ENCODE data around the gene PTK6.
A peak's percentile ranks its signal among the peaks of the same experiment; 100 is the strongest.
"Not testable (repeated sequence)": the region's sequence is repeated elsewhere in the genome, so short reads cannot be mapped to it uniquely, and the experiment has no call there.

Gene PTK6

GRCh38 chr20:63520934-63521601 lies 16.1 kb downstream of the PTK6 start:
- Mint-ChIP-seq H3K4me3 (peak overlapping the region; percentile 86), H3K9me3 (peaks cover 5% of the 10 kb centered on the region), H3K27ac (peak overlapping the region; percentile 85), H3K4me1 (peaks cover 35% of the 10 kb centered on the region), H3K27me3 (peaks cover 9% of the 10 kb centered on the region), H3K36me3 (peaks cover 23% of the 10 kb centered on the region)
- ATAC-seq, result peak; percentile 77

GRCh38 chr20:63520504-63520933 lies 16.7 kb downstream of the PTK6 start, which contains the start of gene PPDPF:
PPDPF (plus strand) TSS chr20:63520765; CDS start chr20:63521309, 544 bp downstream.
- H3K9me3 Mint-ChIP-seq, result peaks cover 5% of the 10 kb centered on the region
- H3K4me3 Mint-ChIP-seq, result peak within 1 kb of the TSS; percentile 86
- peak within 1 kb of the TSS; percentile 85 for H3K27ac Mint-ChIP-seq

GRCh38 chr20:63519668-63520503 lies 17.3 kb downstream of the PTK6 start:
- peak overlapping the region; percentile 85 for H3K27ac Mint-ChIP-seq

More at GRCh38 chr20:63520504-63520933, 16.7 kb downstream of the PTK6 start, which contains the start of gene PPDPF:
- Mint-ChIP-seq H3K27me3 (peaks cover 9% of the 10 kb centered on the region), H3K36me3 (peaks cover 23% of the 10 kb centered on the region), H3K4me1 (peaks cover 29% of the 10 kb centered on the region)
- ATAC-seq, result peak; percentile 89

DNA sequence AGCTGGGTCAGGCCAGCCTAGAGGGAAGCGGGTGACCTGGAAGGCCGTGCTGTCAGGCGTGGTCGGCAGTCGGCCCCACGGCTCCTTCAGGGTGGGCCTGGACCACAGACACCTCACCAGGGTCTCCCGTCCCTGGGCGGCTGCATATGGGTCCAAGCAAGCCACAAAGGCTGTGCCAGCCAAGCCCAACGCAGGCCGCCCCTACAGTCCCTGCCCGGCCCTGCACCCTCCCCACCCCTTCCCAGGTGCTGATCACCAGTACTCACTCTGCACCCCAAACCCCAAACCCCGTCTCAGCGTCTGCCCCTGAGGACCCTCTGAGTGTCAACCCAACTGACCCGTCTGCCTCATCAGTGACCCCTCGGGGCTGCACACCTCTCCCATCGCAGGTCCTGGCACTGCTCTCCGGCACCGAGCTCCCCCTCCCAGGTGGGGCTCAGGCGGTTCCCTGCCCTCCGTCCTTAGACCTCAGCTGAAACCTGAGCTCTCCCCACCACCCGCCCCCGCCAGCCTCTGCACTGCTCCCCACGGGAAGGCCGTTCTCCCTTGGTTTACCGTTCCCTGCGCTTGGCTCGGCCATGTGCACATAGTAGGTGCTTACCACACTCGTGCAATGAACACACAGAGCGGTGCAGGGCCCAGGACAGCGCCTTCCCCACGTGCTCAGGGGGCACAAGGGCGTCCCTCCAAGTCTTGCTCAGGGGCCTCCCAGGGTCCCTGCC lies 18.1 kb downstream of the PTK6 start:
- Mint-ChIP-seq H3K4me3 (peak overlapping the region; percentile 78), H3K4me1 (peaks cover 18% of the 10 kb centered on the region), H3K36me3 (peaks cover 22% of the 10 kb centered on the region), H3K27me3 (peaks cover 9% of the 10 kb centered on the region), H3K27ac (peak overlapping the region; percentile 85), H3K9me3 (peaks cover 7% of the 10 kb centered on the region)
- no peak for ATAC-seq

More at GRCh38 chr20:63519668-63520503, 17.3 kb downstream of the PTK6 start:
- peaks cover 23% of the 10 kb centered on the region for H3K36me3 Mint-ChIP-seq
- H3K9me3 Mint-ChIP-seq, result peaks cover 5% of the 10 kb centered on the region
- peak; percentile 68 for ATAC-seq
- peaks cover 9% of the 10 kb centered on the region for H3K27me3 Mint-ChIP-seq
- H3K4me3 Mint-ChIP-seq, result peak overlapping the region; percentile 78
- H3K4me1 Mint-ChIP-seq, result peaks cover 26% of the 10 kb centered on the region

GRCh38 chr20:63518351-63518861 lies 18.8 kb downstream of the PTK6 start:
- Mint-ChIP-seq H3K4me3 (no peak overlapping the region), H3K4me1 (peaks cover 17% of the 10 kb centered on the region)

DNA sequence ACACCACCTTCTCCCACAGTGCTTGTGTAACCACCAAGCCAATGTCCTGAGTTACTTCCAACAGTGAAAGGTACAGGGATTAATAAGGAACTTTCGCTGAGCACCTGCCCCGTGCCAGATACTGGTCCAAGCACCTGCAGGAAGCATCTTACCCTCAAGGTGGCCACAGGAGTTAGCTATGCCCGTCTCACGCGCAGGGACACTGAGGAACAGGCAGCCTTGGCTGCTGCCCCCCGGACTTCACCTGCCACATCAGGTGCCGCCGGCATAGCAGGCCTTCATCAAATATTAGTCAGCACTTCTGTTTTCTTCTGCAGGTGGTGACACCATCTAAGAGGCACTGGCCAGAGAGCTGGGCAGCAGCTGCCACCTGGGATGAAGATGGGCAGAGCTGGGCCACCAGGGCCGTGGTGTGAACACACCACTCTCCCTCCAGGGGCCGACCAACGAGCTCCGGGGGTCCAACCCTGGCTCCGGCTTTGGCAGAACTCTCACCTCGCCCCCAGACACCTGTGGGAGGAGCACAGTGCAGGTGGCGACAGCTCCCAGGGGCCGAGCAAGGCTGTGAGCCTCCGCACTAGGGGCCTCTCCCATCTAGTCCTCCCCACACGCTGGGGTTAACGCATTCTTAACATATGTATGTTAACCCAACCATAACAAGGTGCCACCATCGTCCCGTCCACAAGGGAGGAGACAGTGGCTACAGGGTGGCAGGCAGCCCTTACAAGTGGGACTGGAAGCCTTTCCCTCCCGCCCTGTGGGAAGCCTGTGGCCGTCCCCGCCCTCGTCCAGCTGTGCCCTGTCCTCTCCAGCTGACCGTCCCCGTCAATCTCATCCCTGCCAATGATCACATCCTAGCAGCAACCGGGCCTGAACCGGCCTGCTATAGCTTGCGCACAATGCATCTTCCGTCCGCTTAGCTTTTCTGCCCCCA lies 19.5 kb downstream of the PTK6 start:
- Mint-ChIP-seq H3K27me3 (peaks cover 21% of the 10 kb centered on the region), H3K27ac (no peak overlapping the region), H3K36me3 (peaks cover 8% of the 10 kb centered on the region), H3K9me3 (peaks cover 4% of the 10 kb centered on the region), H3K4me3 (no peak overlapping the region), H3K4me1 (peaks cover 13% of the 10 kb centered on the region)
- ATAC-seq, result no peak

More at GRCh38 chr20:63518351-63518861, 18.8 kb downstream of the PTK6 start:
- peaks cover 5% of the 10 kb centered on the region for H3K9me3 Mint-ChIP-seq
- peaks cover 15% of the 10 kb centered on the region for H3K36me3 Mint-ChIP-seq
- peaks cover 14% of the 10 kb centered on the region for H3K27me3 Mint-ChIP-seq
- no peak for ATAC-seq
- H3K27ac Mint-ChIP-seq, result no peak overlapping the region

DNA sequence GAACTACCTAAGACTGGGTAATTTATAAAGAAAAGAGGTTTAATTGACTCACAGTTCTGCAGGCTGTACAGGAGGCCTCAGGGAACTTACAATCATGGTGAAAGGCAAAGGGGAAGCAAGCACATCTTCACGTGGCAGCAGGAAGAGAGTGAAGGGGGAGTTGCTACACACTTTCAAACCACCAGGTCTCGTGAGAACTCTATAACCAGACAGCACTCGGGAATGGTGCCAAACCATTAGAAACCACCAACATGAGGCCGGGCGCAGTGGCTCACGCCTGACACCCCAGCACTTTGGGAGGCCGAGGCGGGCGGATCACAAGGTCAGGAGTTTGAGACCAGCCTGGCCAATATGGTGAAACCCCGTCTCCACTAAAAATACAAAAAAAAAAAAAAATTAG lies 22.7 kb downstream of the PTK6 start:
- H3K27me3 Mint-ChIP-seq, result peaks cover 41% of the 10 kb centered on the region
- H3K4me3 Mint-ChIP-seq, ATAC-seq, H3K27ac Mint-ChIP-seq, H3K36me3 Mint-ChIP-seq, H3K9me3 Mint-ChIP-seq, H3K4me1 Mint-ChIP-seq: not testable (repeated sequence)

DNA sequence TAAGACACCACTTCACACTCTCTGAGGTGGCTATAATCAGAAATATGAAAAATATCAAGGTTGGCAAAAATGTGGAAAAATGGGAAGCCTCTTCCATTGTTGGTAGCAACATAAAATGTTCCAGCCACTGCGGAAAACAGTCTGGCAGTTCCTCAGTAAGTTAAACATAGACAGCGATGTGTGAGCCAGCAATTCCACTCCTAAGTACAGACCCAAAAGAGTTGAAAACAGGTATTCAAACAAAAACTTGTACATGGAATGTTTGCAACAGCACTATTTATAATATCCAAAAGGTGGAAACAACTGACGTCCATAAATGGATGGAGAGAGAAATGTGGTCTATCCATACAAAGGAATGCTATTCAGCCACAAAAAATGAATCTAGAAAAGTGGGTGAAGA lies 24.0 kb downstream of the PTK6 start:
- H3K4me3 Mint-ChIP-seq, result no peak overlapping the region
- no peak for ATAC-seq
- H3K9me3 Mint-ChIP-seq, result peaks cover 3% of the 10 kb centered on the region
- H3K36me3 Mint-ChIP-seq, result no peaks in the 10 kb centered on the region
- H3K27ac Mint-ChIP-seq, result no peak overlapping the region
- no peaks in the 10 kb centered on the region for H3K4me1 Mint-ChIP-seq
- peaks cover 52% of the 10 kb centered on the region for H3K27me3 Mint-ChIP-seq

DNA sequence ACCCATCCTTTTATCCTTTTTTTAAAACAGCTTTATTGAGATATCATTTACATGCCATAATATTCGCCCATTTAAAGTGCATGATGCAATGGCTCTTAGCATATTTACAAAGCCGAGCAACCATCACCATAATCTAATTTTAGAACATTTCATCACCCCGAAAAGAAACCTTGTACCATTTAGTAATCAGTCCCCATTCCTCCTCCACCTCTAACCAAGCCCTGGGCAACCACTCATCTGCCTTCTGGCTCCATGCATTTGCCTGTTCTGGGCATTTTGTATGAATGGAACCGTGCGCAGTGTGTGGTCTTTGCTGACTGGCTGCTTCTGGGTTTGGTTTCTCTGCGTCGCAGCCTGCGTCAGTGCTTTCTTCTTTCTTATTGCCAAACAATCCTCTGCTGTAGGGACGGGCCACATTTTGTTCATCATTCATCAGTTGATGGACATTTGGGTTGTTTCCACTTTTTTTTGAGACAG lies 28.1 kb downstream of the PTK6 start:
- peaks cover 4% of the 10 kb centered on the region for H3K9me3 Mint-ChIP-seq
- ATAC-seq, result no peak
- H3K4me3 Mint-ChIP-seq, result no peak overlapping the region
- peaks cover 71% of the 10 kb centered on the region for H3K27me3 Mint-ChIP-seq
- no peak overlapping the region for H3K27ac Mint-ChIP-seq
- H3K36me3 Mint-ChIP-seq, result no peaks in the 10 kb centered on the region
- H3K4me1 Mint-ChIP-seq, result no peaks in the 10 kb centered on the region

DNA sequence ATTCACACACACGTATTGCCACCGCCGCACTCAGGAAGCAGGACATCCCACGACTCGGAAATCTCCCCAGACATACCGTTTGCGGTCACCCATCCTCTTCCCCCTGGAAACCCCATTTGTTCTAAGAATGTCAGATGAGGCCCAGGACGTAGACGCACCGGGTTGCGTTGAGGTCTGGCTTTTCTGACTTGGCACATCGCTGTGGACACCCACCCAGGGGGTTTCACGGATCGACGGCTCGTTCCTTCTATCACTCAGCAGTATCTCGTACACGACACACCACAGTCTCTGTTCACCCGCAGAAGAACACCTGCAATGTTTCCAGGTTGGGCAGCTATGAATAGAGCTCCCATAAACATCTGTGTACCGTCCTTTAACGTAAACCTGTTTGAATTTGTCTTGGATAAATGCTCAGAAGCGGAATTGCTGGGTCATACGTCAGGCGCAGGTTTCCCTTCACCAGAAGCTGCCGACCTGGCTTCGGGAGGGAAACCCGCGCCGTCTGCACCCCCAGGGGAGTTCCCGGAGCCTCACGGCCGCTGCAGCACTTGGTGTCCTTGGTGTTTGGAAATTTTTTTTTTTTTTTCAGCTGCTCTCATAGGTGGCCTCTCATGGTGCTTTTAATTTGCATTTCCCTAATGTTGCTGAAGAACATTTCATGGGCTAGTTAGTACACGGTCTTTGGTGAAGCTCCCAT lies 29.0 kb downstream of the PTK6 start:
- Mint-ChIP-seq H3K27ac (no peak overlapping the region), H3K36me3 (no peaks in the 10 kb centered on the region), H3K4me1 (no peaks in the 10 kb centered on the region), H3K4me3 (no peak overlapping the region), H3K27me3 (peaks cover 65% of the 10 kb centered on the region), H3K9me3 (peaks cover 4% of the 10 kb centered on the region)
- no peak for ATAC-seq

DNA sequence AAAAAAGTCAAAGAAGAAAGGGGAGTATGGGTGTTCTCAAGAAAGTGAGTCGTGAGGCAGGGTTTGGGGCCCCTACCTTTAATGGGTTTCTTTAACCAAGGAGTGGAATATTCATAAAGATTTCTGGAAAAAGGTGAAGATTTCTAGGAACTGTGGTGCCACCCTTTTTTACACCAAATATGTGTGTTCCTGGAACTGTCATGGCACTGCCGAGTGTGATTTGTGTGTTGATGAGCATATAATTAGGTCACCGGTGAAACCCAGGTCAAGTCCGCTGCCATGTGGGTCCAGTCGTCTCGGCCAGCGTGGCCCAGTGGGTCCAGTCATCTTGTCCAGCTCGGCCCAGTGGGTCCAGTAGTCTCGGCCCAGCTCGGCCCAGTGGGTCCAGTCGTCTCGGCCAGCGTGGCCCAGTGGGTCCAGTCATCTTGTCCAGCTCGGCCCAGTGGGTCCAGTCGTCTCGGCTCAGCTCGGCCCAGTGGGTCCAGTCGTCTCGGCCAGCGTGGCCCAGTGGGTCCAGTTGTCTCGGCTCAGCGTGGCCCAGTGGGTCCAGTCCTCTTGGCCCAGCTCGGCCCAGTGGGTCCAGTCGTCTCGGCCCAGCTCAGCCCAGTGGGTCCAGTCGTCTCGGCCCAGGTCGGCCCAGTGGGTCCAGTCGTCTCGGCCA lies 30.0 kb downstream of the PTK6 start:
- Mint-ChIP-seq H3K36me3 (no peaks in the 10 kb centered on the region), H3K9me3 (peaks cover 4% of the 10 kb centered on the region), H3K4me3 (no peak overlapping the region), H3K27ac (no peak overlapping the region), H3K27me3 (peaks cover 55% of the 10 kb centered on the region), H3K4me1 (no peaks in the 10 kb centered on the region)
- no peak for ATAC-seq

GRCh38 chr20:63505723-63506122 lies 31.5 kb downstream of the PTK6 start:
- ATAC-seq, result no peak
- Mint-ChIP-seq H3K27me3 (peaks cover 49% of the 10 kb centered on the region), H3K4me1 (no peaks in the 10 kb centered on the region), H3K4me3 (no peak overlapping the region), H3K27ac (no peak overlapping the region), H3K36me3 (no peaks in the 10 kb centered on the region), H3K9me3 (peaks cover 4% of the 10 kb centered on the region)

- H3K9me3 Mint-ChIP-seq, result peaks cover 4% of the 10 kb centered on the region
- no peaks in the 10 kb centered on the region for H3K36me3 Mint-ChIP-seq
- no peak for ATAC-seq
- no peak overlapping the region for H3K27ac Mint-ChIP-seq
- H3K4me3 Mint-ChIP-seq, result no peak overlapping the region
- H3K27me3 Mint-ChIP-seq, result peaks cover 47% of the 10 kb centered on the region
- no peaks in the 10 kb centered on the region for H3K4me1 Mint-ChIP-seq
Measured at GRCh38 chr20:63505281-63505680, 31.9 kb downstream of the PTK6 start.
